ENCODE results near the gene SLC22A7. TPM values are rescaled to one million over a fixed set of nuclear protein-coding genes. Genes with fewer than 3 reads are reported as not detected.

SLC22A7 gene
- total and polyA plus RNA-seq, 4 donors = not detected

GRCh38 chr6:43263314-43264178 lies 34.5 kb upstream of the SLC22A7 start:
- Histone ChIP-seq H3K27me3 (ENCODE audit: control insufficient read depth in 3 of 3, insufficient read depth in 3 of 3, low read length in 2 of 3) (no peaks in the 10 kb centered on the region), H3K9ac (ENCODE audit: insufficient read depth in 1 of 2, low read length in 2 of 2) (no peak overlapping the region), H3K4me1 (ENCODE audit: control insufficient read depth in 5 of 5, insufficient read depth in 5 of 5, low read length in 5 of 5) (peaks cover 0 to 12% (median 6%) of the 10 kb centered on the region in 5 donors), H3K4me3 (no peak overlapping the region), H3K9me3 (ENCODE audit: control insufficient read depth in 4 of 4, insufficient read depth in 3 of 4, low read length in 3 of 4) (no peaks in the 10 kb centered on the region), H3K36me3 (ENCODE audit: control insufficient read depth in 4 of 4, insufficient read depth in 4 of 4, low read length in 4 of 4) (no peaks in the 10 kb centered on the region), H3K27ac (ENCODE audit: low read depth in 1 of 2, low read length in 1 of 2) (no peak overlapping the region)
- 54 to 63% methylated on average over 12 of the region's 12 CpGs for WGBS, 2 donors
- DNase-seq (peak; percentile 81 to 82 (median 81)), ATAC-seq (ENCODE audit: insufficient read depth, low FRiP score) (peak; percentile 76)
- TF ChIP-seq CTCF (IDR thresholded peaks at IDR 0.05; ENCODE audit: control extremely low read depth, extremely low read depth) = peak; percentile 63

DNA sequence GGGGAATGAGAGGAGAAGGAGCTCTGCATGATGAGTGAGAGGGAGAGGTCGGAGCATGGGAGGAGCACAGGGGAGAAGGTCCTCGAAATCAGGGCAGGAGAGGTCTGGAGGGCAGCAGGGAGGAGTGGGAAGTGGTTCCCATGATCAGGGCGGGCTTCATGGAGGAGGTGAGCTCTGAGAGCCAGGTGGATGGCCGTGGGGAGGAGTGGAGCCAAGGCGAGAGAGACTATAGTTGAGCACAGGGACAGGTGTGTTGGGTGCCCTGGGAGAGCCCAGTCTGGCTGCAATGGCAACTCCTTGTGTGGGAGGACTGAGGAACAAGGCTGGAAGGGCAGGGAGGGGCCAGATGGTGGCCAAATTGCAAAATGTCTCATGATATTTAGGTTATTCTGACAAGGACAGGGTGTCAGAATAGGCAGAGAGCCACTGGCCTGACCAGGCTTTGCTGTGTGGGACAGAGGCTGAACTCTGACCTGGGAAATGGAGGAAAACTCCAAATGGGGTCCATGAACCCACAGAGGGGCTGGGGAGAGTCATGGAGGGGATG lies 33.4 kb upstream of the SLC22A7 start:
- no peak overlapping the region for H3K4me3 ChIP-seq
- 88 to 95% methylated on average over 5 of the region's 5 CpGs for WGBS, 2 donors
- no peaks in the 10 kb centered on the region for H3K9me3 ChIP-seq (ENCODE audit: control insufficient read depth in 4 of 4, insufficient read depth in 3 of 4, low read length in 3 of 4)
- H3K36me3 ChIP-seq (ENCODE audit: control insufficient read depth in 4 of 4, insufficient read depth in 4 of 4, low read length in 4 of 4) = no peaks in the 10 kb centered on the region
- H3K27me3 ChIP-seq (ENCODE audit: control insufficient read depth in 3 of 3, insufficient read depth in 3 of 3, low read length in 2 of 3) = no peaks in the 10 kb centered on the region
- H3K9ac ChIP-seq (ENCODE audit: insufficient read depth in 1 of 2, low read length in 2 of 2) = no peak overlapping the region
- ATAC-seq (ENCODE audit: insufficient read depth, low FRiP score) (no peak), DNase-seq (no peak)
- H3K4me1 ChIP-seq (ENCODE audit: control insufficient read depth in 5 of 5, insufficient read depth in 5 of 5, low read length in 5 of 5) = peaks cover 0 to 23% (median 13%) of the 10 kb centered on the region in 5 donors
- TF ChIP-seq CTCF (IDR thresholded peaks at IDR 0.05; ENCODE audit: control extremely low read depth, extremely low read depth) = no peak
- H3K27ac ChIP-seq (ENCODE audit: low read depth in 1 of 2, low read length in 1 of 2) = no peak overlapping the region

DNA sequence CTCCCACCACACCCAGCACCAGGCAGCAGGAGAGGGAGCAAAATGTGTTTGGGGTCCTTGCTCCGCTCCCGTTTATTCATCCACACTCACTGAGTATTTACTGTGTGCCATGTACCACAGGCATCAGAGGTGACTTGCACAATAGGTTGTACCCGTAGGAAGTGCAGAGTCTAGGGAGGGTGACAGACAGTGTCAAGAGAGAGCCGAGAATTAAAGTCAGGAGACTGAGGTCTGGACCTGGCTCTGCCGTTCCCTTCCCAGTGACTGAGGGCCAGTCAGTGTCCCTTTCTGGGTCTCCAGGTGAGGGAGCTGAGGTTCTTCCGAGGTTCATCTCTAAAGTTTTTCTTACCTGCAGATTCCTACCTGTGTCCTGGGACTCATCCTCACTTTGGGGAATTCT lies 32.5 kb upstream of the SLC22A7 start:
- Histone ChIP-seq H3K36me3 (ENCODE audit: control insufficient read depth in 4 of 4, insufficient read depth in 4 of 4, low read length in 4 of 4) (no peaks in the 10 kb centered on the region), H3K4me3 (no peak overlapping the region), H3K9ac (ENCODE audit: insufficient read depth in 1 of 2, low read length in 2 of 2) (no peak overlapping the region), H3K4me1 (ENCODE audit: control insufficient read depth in 5 of 5, insufficient read depth in 5 of 5, low read length in 5 of 5) (peaks cover 0 to 29% (median 13%) of the 10 kb centered on the region in 5 donors), H3K27me3 (ENCODE audit: control insufficient read depth in 3 of 3, insufficient read depth in 3 of 3, low read length in 2 of 3) (no peaks in the 10 kb centered on the region), H3K27ac (ENCODE audit: low read depth in 1 of 2, low read length in 1 of 2) (no peak overlapping the region), H3K9me3 (ENCODE audit: control insufficient read depth in 4 of 4, insufficient read depth in 3 of 4, low read length in 3 of 4) (no peaks in the 10 kb centered on the region)
- WGBS, 2 donors = 87 to 91% methylated on average over 6 of the region's 6 CpGs
- ATAC-seq (ENCODE audit: insufficient read depth, low FRiP score) = no peak
- no peak for DNase-seq
- no peak for TF ChIP-seq CTCF (IDR thresholded peaks at IDR 0.05; ENCODE audit: control extremely low read depth, extremely low read depth)

All from lung (tissue), 12 donors.